ENCODE data around the gene ZNF562. TPM values are rescaled to one million over a fixed set of nuclear protein-coding genes. Genes with fewer than 3 reads are reported as not detected.
A peak's percentile ranks its signal among the peaks of the same experiment; 100 is the strongest.
"Not testable (repeated sequence)": the region's sequence is repeated elsewhere in the genome, so short reads cannot be mapped to it uniquely, and the experiment has no call there.

ZNF562 gene
- total RNA-seq: 9.8 and 27.2 TPM in 2 replicates

- DNase-seq (ENCODE audit: low read depth in 2 of 2): peak; percentile 90 to 93
These were observed at the start of gene ZNF562 for GRCh38 chr19:9674663-9675357. Gene ZNF562, minus strand, starts transcription at chr19:9675100. Its CDS starts 14,356 bp downstream, at chr19:9660744.

DNA sequence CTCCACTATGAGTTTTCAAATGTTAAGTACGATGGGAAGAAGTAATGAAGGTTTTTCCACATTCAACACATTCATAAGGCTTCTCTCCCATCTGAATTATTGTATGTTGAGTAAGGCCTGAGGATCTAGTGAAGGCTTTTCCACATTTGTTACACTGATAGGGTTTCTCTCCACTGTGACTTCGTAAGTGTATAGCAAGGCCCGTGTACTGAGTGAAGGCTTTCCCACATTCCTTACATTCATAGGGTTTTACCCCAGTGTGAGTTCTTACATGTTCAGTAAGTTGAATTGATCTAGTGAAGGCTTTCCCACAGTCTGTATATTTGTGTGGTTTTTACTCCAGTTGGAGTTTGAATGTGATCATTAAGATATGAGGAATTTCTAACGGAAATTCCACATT, 49.3 kb upstream of the ZNF562 start:
- DNase-seq (ENCODE audit: low read depth in 2 of 2): no peak

GRCh38 chr19:9721861-9722260, 47.0 kb upstream of the ZNF562 start:
- no peak for DNase-seq (ENCODE audit: low read depth in 2 of 2)

GRCh38 chr19:9720541-9720940, 45.6 kb upstream of the ZNF562 start:
- no peak for DNase-seq (ENCODE audit: low read depth in 2 of 2)

DNA sequence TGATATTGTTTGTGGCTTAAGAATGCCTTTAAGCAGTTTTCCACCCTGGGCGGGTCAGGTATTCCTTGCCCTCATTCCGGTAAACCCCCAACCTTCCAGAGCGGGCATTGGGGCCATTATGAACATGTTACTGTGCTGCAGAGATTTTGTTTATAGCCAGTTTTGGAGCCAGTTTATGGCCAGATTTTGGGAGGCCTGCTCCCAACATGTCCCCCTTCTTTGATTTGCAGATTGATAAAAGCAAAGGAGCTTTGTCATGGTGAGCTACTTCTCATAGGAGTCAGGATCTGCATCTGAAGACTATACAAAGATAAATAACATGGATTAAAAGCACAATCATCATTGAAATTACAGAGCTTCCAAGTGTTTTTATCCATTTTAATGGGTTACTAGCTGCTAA, 36.9 kb upstream of the ZNF562 start:
- no peak for DNase-seq (ENCODE audit: low read depth in 2 of 2)

DNA sequence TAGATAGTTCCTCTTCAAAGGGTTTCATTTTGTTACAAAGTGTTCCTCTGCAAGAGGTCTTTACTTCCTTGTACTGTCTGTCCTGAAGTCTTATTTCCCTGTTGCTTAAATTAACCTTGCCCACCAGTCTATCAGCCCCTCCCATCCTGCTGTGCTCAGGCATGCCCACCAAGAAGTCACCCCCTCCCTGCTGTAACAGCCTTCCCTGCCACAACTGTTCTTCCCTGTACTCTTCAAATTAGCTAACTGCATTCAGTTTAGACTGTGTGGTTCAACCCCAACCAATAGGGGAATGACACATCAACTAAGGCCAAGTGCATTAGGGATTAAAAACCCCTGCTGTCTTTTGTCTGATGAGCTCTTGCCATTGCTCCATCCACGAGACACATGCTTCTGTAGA, 34.4 kb upstream of the ZNF562 start:
- no peak for DNase-seq (ENCODE audit: low read depth in 2 of 2)

GRCh38 chr19:9705836-9706235, 30.9 kb upstream of the ZNF562 start:
- no peak for DNase-seq (ENCODE audit: low read depth in 2 of 2)

DNA sequence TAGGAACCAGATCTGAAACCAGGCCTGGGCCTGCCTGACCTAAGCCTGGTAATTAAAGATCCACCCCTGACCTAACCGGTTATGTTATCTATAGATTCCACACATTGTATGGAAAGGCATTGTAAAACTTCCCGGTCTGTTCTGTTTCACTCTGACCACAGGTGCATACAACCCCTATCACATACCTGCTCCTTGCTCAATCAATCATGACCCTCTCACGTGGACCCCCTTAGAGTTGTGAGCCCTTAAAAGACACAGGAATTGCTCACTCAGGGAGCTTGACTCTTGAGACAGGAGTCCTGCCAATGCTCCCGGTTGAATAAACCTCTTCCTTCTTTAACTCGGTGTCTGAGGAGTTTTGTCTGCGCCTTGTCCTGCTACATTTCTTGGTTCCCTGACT, 27.3 kb upstream of the ZNF562 start:
- DNase-seq (ENCODE audit: low read depth in 2 of 2): no peak

GRCh38 chr19:9700229-9700981, 25.5 kb upstream of the ZNF562 start:
- DNase-seq (ENCODE audit: low read depth in 2 of 2): no peak

DNA sequence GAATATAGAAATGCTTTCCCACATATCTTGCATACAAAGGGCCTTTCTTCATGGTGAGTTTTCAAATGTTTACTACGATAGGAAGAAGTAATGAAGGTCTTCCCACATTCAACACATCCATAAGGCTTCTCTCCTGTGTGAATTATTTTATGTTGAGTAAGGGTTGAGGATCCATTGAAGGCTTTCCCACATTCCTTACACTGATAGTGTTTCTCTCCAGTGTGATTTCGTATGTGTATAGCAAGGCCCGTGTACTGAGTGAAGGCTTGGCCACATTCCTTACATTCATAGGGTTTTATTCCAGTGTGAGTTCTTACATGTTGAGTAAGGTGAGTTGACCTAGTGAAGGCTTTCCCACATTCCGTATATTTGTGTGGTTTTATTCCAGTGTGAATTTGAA, 15.4 kb upstream of the ZNF562 start:
- DNase-seq (ENCODE audit: low read depth in 2 of 2): not testable (repeated sequence)

GRCh38 chr19:9679996-9680395, 5.1 kb upstream of the ZNF562 start:
- not testable (repeated sequence) for DNase-seq (ENCODE audit: low read depth in 2 of 2)

GRCh38 chr19:9675358-9675901, 530 bp upstream of the ZNF562 start:
- not testable (repeated sequence) for DNase-seq (ENCODE audit: low read depth in 2 of 2)

GRCh38 chr19:9673912-9674662, 813 bp downstream of the ZNF562 start:
- peak; percentile 6 to 34 for DNase-seq (ENCODE audit: low read depth in 2 of 2)

- no peak for DNase-seq (ENCODE audit: low read depth in 2 of 2)
These were observed 2.0 kb downstream of the ZNF562 start for GRCh38 chr19:9672893-9673292.

- no peak for DNase-seq (ENCODE audit: low read depth in 2 of 2)
These were observed 3.2 kb downstream of the ZNF562 start for GRCh38 chr19:9671655-9672054.

- no peak for DNase-seq (ENCODE audit: low read depth in 2 of 2)
These were observed 6.4 kb downstream of the ZNF562 start for GRCh38 chr19:9668544-9668943.

DNA sequence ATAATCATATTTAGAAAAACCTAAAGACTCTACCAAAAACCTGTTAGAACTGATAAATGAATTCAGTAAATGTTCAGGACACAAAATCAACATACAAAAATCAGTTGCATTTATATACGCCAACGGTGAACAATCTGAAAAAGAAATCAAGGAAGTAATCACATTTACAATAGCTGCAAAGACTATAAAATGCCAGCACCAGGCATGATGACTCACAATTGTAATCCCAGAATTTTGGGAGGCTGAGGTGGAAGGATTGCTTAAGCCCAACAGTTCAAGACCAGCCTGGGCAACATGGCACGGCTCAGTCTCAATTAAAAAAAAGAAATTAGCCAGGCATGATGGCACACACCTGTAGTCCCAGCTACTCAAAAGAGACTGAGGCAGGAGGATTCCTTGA, 7.0 kb downstream of the ZNF562 start:
- DNase-seq (ENCODE audit: low read depth in 2 of 2): no peak

DNA sequence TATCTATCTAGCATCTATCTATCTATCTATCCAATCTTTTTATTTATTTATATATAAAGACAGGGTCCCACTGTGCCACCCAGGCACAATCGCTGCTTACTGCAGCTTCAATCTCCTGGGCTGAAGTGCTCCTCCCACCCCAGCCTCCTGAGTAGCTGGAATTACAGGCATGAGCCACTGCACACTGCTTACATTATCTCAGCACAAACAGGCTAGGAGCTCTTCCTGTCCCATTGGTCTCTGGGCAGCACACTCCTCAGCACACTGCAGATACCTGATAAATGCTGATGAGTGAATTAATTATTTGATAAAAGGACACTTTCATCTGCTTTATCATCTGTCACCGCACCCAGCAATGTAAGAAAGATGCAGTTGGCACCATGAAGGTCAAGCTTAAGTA, 16.1 kb downstream of the ZNF562 start:
- no peak for DNase-seq (ENCODE audit: low read depth in 2 of 2)

DNA sequence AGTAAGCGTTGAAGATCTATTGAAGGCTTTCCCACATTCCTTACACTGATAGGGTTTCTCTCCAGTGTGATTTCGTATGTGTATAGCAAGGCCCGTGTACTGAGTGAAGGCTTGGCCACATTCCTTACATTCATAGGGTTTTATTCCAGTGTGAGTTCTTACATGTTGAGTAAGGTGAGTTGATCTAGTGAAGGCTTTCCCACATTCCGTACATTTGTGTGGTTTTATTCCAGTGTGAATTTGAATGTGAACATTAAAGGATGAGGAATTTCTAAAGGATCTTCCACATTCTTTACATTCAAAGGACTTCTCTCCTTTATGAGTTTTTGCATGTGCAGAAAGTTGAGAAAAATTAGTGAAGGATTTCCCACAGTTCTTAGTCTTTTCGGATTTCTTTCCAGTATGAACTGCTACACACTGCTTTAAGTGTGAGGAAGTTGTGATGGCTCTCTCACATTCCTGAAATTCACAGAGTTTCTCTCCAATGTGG, 21.8 kb downstream of the ZNF562 start:
- not testable (repeated sequence) for DNase-seq (ENCODE audit: low read depth in 2 of 2)

DNA sequence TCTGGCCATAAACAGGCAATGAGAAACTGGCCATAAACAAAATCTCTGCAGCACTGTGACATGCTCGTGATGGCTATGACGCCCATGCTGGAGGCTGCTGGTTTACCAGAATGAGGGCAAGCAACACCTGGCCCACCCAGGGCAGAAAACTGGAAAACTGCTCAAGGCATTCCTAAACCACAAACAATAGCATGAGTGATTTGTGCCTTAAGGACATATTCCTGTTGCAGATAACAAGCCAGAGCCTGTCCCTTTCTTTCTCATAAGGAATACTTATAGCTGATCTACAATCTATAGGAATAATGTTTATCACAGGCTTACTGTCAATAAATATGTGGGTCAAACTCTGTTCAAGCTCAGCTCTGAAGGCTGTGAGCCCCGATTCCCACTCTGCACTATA, 23.4 kb downstream of the ZNF562 start:
- not testable (repeated sequence) for DNase-seq (ENCODE audit: low read depth in 2 of 2)

DNA sequence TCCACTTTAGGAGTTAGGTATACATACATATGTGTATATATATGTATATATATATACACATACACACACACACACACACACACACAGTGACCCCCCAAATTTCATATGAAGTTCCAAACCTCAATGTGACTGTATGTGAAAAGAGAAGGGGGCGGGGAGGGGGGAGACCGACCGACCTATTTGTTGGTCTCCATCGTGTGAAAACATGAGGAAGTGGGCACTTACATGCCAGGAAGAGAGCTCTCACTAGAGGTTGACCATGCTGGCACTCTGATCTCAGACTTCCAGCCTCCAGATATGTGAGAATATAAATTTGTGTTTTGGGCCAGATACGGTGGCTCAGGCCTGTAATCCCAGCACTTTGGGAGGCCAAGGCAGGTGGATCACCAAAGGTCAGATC, 24.6 kb downstream of the ZNF562 start:
- DNase-seq (ENCODE audit: low read depth in 2 of 2): no peak

DNA sequence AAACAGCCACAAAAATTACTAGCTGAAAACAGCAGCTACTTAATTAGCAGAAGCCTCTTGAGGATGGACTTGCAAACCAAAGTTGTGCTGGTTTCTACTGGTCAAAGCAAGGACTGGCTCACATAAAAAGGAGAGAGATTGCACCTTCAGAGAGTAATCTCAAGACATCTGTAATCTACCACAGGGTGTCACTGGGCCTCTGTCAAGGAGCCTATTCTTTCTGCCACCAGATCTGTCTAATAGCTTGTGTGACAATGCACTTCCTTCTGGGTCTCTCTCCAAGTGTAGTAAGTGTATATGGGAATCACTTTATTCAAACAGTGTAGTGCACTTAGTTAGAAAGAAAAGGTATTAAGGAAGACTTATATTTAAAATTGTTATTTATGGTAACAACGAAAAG, 29.4 kb downstream of the ZNF562 start:
- DNase-seq (ENCODE audit: low read depth in 2 of 2): no peak
